T-cell (primary cell): ENCODE measurements around the gene HRH1. TPM values are rescaled to one million over a fixed set of nuclear protein-coding genes. Genes with fewer than 3 reads are reported as not detected.

Source experiments
- ATAC-seq, 4 experiments: fragments of 200-7000 bp in 3 of 4; fragments of 150-1000 bp in 1 of 4; cut with Tn5 transposase; replicated peaks in 1 of 4; 1 replicate in 3 of 4; 2 replicates in 1 of 4; pipeline ENCODE4 v1.10.0; 2021; ENCODE audit warnings: moderate library complexity in 3 of 4, mild to moderate bottlenecking in 2 of 4, moderate number of reproducible peaks in 1 of 4
- CTCF ChIA-PET, 2 donors: fragments of 300-600 bp; sonication (Branson Sonifier 250); formaldehyde crosslinking; loops; one replicate each; lab custom pipeline; 2022; ENCODE audit warnings: antibody characterized with exemption in 2 of 2; lab: Charles Lee
- POLR2A ChIA-PET, 2 donors: fragments of 300-600 bp; sonication (Branson Sonifier 250); formaldehyde crosslinking; loops; one replicate each; lab custom pipeline; 2022; ENCODE audit warnings: antibody characterized with exemption in 2 of 2; lab: Charles Lee
- DNase-seq, 35 experiments: peaks; one replicate each; pipeline versions ENCODE4 v3.0.0 to v3.0.0-alpha.2; 2013 to 2023
- H3K27ac ChIP-seq: one replicate; pipeline ENCODE4 v1.5.1; 2013; ENCODE audit warnings: low read length
- H3K27me3 ChIP-seq, 2 experiments: replicated peaks in 1 of 2; 1 replicate in 1 of 2; 2 replicates in 1 of 2; pipeline versions ENCODE4 v1.6.1 to v1.7.0; 2013; ENCODE audit warnings: low read length in 1 of 2, mixed read lengths in 1 of 2; ENCODE audit not compliant: control insufficient read depth in 2 of 2, insufficient read depth in 2 of 2; ENCODE audit errors: extremely low read depth in 1 of 2
- H3K36me3 ChIP-seq, 2 donors: 1 replicate in 1 of 2; 2 replicates in 1 of 2; pipeline versions ENCODE4 v1.6.1 to v1.7.0; 2013; ENCODE audit warnings: low read length in 1 of 2; ENCODE audit not compliant: control insufficient read depth in 2 of 2, insufficient read depth in 1 of 2; ENCODE audit errors: extremely low read depth in 1 of 2
- H3K4me1 ChIP-seq, 2 experiments: 1 replicate in 1 of 2; 2 replicates in 1 of 2; pipeline versions ENCODE4 v1.6.1 to v1.7.0; 2013; ENCODE audit warnings: low read length in 2 of 2, mixed read lengths in 1 of 2; ENCODE audit not compliant: insufficient read depth in 2 of 2, control insufficient read depth in 1 of 2; ENCODE audit errors: extremely low read depth in 1 of 2
- H3K4me3 ChIP-seq, 2 donors: 1 replicate in 1 of 2; 2 replicates in 1 of 2; pipeline versions ENCODE4 v1.5.1 to v1.7.0; 2013; ENCODE audit warnings: mild to moderate bottlenecking in 2 of 2, low read length in 1 of 2, moderate library complexity in 1 of 2; ENCODE audit not compliant: control insufficient read depth in 1 of 2; ENCODE audit errors: extremely low read depth in 1 of 2
- H3K9me3 ChIP-seq: 2 replicates; pipeline ENCODE4 v1.7.0; 2013
- H3K27ac Mint-ChIP-seq, 2 donors: one replicate each; pipeline ENCODE4 v1.8.0; 2020 to 2021; ENCODE audit warnings: mild to moderate bottlenecking in 2 of 2, mixed read lengths in 2 of 2
- H3K27me3 Mint-ChIP-seq, 2 donors: one replicate each; pipeline ENCODE4 v1.8.0; 2021 to 2022; ENCODE audit warnings: mixed read lengths in 2 of 2
- H3K36me3 Mint-ChIP-seq: one replicate; pipeline ENCODE4 v1.8.0; 2021; ENCODE audit warnings: mixed read lengths
- H3K4me1 Mint-ChIP-seq, 3 donors: one replicate each; pipeline ENCODE4 v1.8.0; 2020 to 2022; ENCODE audit warnings: mixed read lengths in 3 of 3, mild to moderate bottlenecking in 1 of 3
- H3K4me3 Mint-ChIP-seq, 3 donors: one replicate each; pipeline ENCODE4 v1.8.0; 2020 to 2022; ENCODE audit warnings: mild to moderate bottlenecking in 3 of 3, mixed read lengths in 3 of 3, moderate library complexity in 3 of 3
- H3K9me3 Mint-ChIP-seq, 3 donors: one replicate each; pipeline ENCODE4 v1.8.0; 2020 to 2022; ENCODE audit warnings: mixed read lengths in 3 of 3
- WGBS: methylation state at CpG from one replicate; pipeline ENCODE4 v1.1.5; 2013; ENCODE audit warnings: missing lambda C conversion rate; ENCODE audit not compliant: insufficient coverage; 5-methylcytosine and 5-hydroxymethylcytosine counted together
- total RNA-seq, 35 experiments: library from RNA in 6 of 35; stranded (reverse) in 6 of 35; fragments of 120-200 nt in 1 of 35; gene quantifications; one replicate each; pipeline versions ENCODE4 v1.2.1 to v1.2.4 and lab custom pipeline; 2013 to 2026

HRH1 gene
- total RNA-seq, 5 donors from 2014 or later (not counting 1 experiment from before 2014, with no cell fraction given), result 0.19 to 2.0 (median 0.46) TPM; not detected in 2

DNA sequence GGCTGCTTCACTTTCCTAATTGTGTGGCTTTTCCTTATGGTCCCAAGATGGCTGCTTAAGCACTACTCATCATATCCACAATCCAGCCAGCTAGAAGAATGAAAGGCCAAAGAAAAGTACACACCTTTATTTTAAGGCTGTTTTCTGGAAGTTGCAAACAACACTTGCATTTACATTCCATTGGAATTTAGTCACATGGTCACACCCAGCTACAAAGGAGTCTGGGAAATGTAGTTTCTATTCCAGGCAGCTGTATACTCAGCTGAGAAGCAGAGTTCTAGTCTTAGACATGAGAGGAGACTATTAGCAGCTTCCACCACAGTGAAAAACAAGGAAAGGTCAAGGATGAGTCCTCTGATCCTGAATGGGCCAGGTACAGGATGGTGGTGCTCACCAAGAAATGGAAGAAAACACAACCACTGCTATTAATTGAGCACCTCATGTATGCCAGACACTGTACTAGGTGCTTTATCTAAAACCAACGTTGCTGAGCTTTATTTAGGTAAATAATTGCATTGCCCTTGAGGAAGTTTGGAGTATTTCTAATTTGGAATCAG is 89.9 kb downstream of the HRH1 start:
- H3K4me3 ChIP-seq, result no peak overlapping the region
- CTCF ChIA-PET, result interaction anchor here (0.6 to 1.2 kb wide), 3 partner anchors 14 to 91 kb away, joined by 3 to 5 read pairs (median 3); no protein-coding TSS in a partner anchor

DNA sequence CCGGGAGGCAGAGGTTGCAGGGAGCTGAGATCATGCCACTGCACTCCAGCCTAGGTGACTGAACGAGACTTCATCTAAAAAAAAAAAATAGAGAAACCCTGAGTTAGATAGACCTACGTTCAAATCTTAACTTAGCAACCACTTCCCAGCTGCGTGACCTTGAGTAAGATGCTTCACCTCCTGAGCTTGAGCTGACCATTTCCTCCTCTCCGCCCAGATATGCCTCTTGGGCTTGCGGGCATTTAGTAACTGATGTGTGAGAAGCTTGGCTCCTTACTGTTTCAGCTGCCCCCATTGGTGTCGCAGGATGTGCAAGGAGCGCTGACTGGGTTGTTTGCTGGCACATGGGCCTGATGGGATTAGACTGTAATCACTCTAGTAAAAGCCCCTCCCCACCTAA is 91.0 kb downstream of the HRH1 start:
- Histone ChIP-seq H3K27me3 (peaks cover 0 to 4% of the 10 kb centered on the region in 2 experiments), H3K4me3 (no peak overlapping the region), H3K36me3 (no peaks in the 10 kb centered on the region), H3K27ac (no peak overlapping the region), H3K9me3 (no peaks in the 10 kb centered on the region), H3K4me1 (no peaks in the 10 kb centered on the region)
- ATAC-seq (peak in 1 of 4 experiments; percentile 62), DNase-seq (no peak)
- H3K9me3 Mint-ChIP-seq, result no peaks in the 10 kb centered on the region
- H3K4me1 Mint-ChIP-seq, result peaks cover 0 to under 1% (median 0%) of the 10 kb centered on the region in 3 donors
- H3K4me3 Mint-ChIP-seq, result no peak overlapping the region
- peaks cover 7% of the 10 kb centered on the region in 2 donors for H3K27me3 Mint-ChIP-seq
- ChIA-PET CTCF (interaction anchor here (0.5 to 1.2 kb wide), 2 partner anchors 90 to 91 kb away, joined by 3 to 8 read pairs; no protein-coding TSS in a partner anchor), POLR2A (no interaction called here)
- H3K36me3 Mint-ChIP-seq, result no peaks in the 10 kb centered on the region
- WGBS, result 50% methylated on average over 1 of the region's 8 CpGs
- no peak overlapping the region for H3K27ac Mint-ChIP-seq

More for the DNA sequence above, 89.9 kb downstream of the HRH1 start:
- POLR2A ChIA-PET, result no interaction called here
- Mint-ChIP-seq H3K4me3 (no peak overlapping the region), H3K36me3 (no peaks in the 10 kb centered on the region), H3K4me1 (no peaks in the 10 kb centered on the region), H3K9me3 (peaks cover 0 to under 1% (median 0%) of the 10 kb centered on the region in 3 donors), H3K27ac (no peak overlapping the region), H3K27me3 (peaks cover 7% of the 10 kb centered on the region in 2 donors)
- DNase-seq (no peak), ATAC-seq (no peak)
- H3K27ac ChIP-seq, result no peak overlapping the region
- peaks cover 0 to 4% of the 10 kb centered on the region in 2 experiments for H3K27me3 ChIP-seq
- H3K9me3 ChIP-seq, result no peaks in the 10 kb centered on the region
- H3K4me1 ChIP-seq, result no peaks in the 10 kb centered on the region
- H3K36me3 ChIP-seq, result no peaks in the 10 kb centered on the region
- 67% methylated on average over 1 of the region's 1 CpG for WGBS

DNA sequence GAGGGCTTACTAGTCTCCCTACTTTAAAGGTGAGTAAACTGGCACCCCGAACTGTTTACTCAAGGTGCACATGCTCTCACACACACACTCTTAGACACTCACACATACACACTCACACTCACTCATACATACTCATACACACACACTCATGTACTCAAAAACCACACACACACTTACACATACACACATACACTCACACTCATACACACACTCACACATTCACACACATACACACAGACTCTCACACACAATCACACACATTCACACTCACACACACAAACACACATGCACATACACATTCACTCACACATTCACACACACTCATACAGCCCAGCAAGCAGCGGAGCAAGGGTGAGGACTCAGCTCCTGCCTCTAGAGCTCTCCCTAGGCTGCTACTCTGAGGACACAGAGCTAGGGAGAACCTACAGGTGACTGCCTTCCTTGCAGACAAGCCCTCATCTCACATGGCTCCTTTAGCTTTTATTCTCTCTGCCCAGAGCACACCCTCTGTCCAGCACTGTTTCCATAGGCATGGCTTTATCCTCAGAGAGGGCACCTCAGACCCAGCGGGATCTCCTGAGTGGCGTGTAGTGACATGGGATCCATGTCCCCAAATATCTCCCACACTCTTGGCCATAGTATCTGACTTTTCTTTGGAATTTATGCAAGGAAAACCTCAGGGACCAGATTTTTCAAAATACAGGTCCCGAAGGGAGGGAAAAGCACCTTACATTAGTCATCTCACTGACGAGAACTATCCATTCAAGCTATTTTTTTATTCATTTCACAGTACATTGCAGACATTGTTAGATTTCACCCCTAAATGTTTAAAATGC is 91.8 kb downstream of the HRH1 start:
- ChIA-PET POLR2A (no interaction called here), CTCF (interaction anchor here in 1 of 2 donors (0.5 to 0.6 kb wide), 2 partner anchors 14 to 400 kb away, joined by 3 to 4 read pairs; no protein-coding TSS in a partner anchor)
- Histone ChIP-seq H3K4me1 (peaks cover 0 to 6% of the 10 kb centered on the region in 2 experiments), H3K4me3 (no peak overlapping the region), H3K36me3 (no peaks in the 10 kb centered on the region), H3K9me3 (no peaks in the 10 kb centered on the region), H3K27ac (no peak overlapping the region), H3K27me3 (peaks cover 0 to 4% of the 10 kb centered on the region in 2 experiments)
- H3K27me3 Mint-ChIP-seq, result peaks cover 3% of the 10 kb centered on the region in 2 donors
- H3K4me1 Mint-ChIP-seq, result peaks cover 4 to 7% (median 4%) of the 10 kb centered on the region in 3 donors
- H3K9me3 Mint-ChIP-seq, result no peaks in the 10 kb centered on the region
- H3K27ac Mint-ChIP-seq, result no peak overlapping the region
- DNase-seq (no peak), ATAC-seq (no peak)
- no peaks in the 10 kb centered on the region for H3K36me3 Mint-ChIP-seq
- 88% methylated on average over 5 of the region's 6 CpGs for WGBS
- H3K4me3 Mint-ChIP-seq, result no peak overlapping the region

DNA sequence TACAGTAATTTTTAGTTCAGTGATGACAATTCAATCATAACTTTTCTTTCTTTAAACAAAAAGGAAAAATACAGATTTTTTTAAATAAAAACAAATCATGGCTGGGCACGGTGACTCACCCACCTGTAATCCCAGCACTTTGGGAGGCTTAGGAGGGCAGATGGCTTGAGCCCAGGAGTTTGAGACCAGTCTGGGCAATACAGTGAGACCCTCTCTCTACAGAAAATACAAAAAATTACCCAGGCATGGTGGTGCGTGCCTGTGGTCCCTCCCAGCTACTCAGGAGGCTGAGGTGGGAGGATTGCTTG is 92.3 kb downstream of the HRH1 start:
- Histone ChIP-seq H3K4me3 (no peak overlapping the region), H3K27me3 (peaks cover 0 to 4% of the 10 kb centered on the region in 2 experiments), H3K9me3 (no peaks in the 10 kb centered on the region), H3K4me1 (peaks cover 0 to 7% of the 10 kb centered on the region in 2 experiments), H3K36me3 (no peaks in the 10 kb centered on the region), H3K27ac (no peak overlapping the region)
- no peak overlapping the region for H3K27ac Mint-ChIP-seq
- no peak overlapping the region for H3K4me3 Mint-ChIP-seq
- H3K4me1 Mint-ChIP-seq, result peaks cover 9 to 12% (median 10%) of the 10 kb centered on the region in 3 donors
- ATAC-seq, result no peak
- POLR2A ChIA-PET, result no interaction called here
- no CpG with 5 or more reads among the region's 2 CpGs for WGBS
- no peak for DNase-seq
- peaks cover 3% of the 10 kb centered on the region in 2 donors for H3K27me3 Mint-ChIP-seq
- no peaks in the 10 kb centered on the region for H3K36me3 Mint-ChIP-seq
- no peaks in the 10 kb centered on the region for H3K9me3 Mint-ChIP-seq
- CTCF ChIA-PET, result no interaction called here

DNA sequence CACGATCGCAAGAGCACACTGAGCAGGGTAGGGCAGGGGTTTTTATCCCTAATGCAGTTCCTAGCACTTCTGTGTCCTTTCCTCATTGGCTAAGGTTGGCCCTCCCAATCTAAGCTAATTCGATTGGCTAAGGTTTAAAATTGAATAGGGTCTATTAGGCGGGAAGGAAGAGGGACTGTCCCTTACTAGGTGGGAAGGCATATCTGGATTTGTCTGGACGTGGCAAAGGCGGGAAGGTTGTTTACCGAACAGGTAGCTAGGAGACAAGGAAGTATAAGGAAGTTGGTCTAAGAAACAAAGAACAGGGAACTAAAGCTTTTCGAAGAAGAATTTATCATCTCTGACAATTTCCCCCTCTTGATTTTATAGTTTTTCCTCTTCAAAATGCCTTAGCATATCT is 93.1 kb downstream of the HRH1 start:
- DNase-seq, result no peak
- H3K27ac Mint-ChIP-seq, result no peak overlapping the region
- H3K4me1 ChIP-seq, result peaks cover 0 to 7% of the 10 kb centered on the region in 2 experiments
- no peaks in the 10 kb centered on the region for H3K9me3 Mint-ChIP-seq
- no peaks in the 10 kb centered on the region for H3K36me3 Mint-ChIP-seq
- H3K4me3 ChIP-seq, result no peak overlapping the region
- no peak overlapping the region for H3K27ac ChIP-seq
- H3K27me3 Mint-ChIP-seq, result peaks cover 3% of the 10 kb centered on the region in 2 donors
- H3K9me3 ChIP-seq, result no peaks in the 10 kb centered on the region
- no peak for ATAC-seq
- WGBS, result 71% methylated on average over 3 of the region's 8 CpGs
- no peaks in the 10 kb centered on the region for H3K36me3 ChIP-seq
- H3K4me3 Mint-ChIP-seq, result no peak overlapping the region
- POLR2A ChIA-PET, result no interaction called here
- CTCF ChIA-PET, result interaction anchor here in 1 of 2 donors (1.2 kb wide), 1 partner anchor 25 kb away, joined by 3 read pairs; the partner anchor contains the start of gene ATG7
- peaks cover 0 to 4% of the 10 kb centered on the region in 2 experiments for H3K27me3 ChIP-seq
- peaks cover 14 to 19% (median 16%) of the 10 kb centered on the region in 3 donors for H3K4me1 Mint-ChIP-seq

DNA sequence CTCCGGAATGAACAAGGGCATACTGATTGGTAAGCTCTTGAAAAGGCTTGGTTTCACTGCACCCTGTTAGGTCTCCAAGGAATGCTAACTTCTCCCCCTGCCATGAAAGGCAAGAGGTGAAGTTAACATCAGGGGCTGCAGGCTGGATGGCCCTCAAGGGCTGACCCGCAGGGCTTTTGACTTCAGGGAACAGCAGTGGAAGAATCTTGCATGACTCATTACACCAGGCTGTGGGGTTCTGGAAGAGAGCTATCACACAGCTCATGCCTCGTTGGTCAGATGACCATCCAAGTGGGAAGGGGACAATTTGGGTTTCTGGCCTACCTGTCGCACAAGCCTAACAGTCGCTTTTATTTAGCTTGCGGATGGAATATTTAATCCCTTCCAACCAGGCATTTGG is 94.3 kb downstream of the HRH1 start:
- POLR2A ChIA-PET, result interaction anchor here in 1 of 2 donors (0.6 kb wide), 1 partner anchor 31 kb away, joined by 5 read pairs; no protein-coding TSS in a partner anchor
- H3K9me3 Mint-ChIP-seq, result no peaks in the 10 kb centered on the region
- no peak overlapping the region for H3K27ac Mint-ChIP-seq

More for the DNA sequence above, 94.3 kb downstream of the HRH1 start:
- Mint-ChIP-seq H3K27me3 (peaks cover 2 to 4% of the 10 kb centered on the region in 2 donors), H3K36me3 (no peaks in the 10 kb centered on the region), H3K4me1 (peaks cover 14 to 19% (median 16%) of the 10 kb centered on the region in 3 donors), H3K4me3 (no peak overlapping the region)
- no peak for ATAC-seq
- peaks cover 0 to 4% of the 10 kb centered on the region in 2 experiments for H3K27me3 ChIP-seq
- no peak for DNase-seq
- CTCF ChIA-PET, result interaction anchor here (0.6 kb wide), 2 partner anchors 10 to 700 kb away, joined by 3 to 5 read pairs; no protein-coding TSS in a partner anchor
- no peaks in the 10 kb centered on the region for H3K9me3 ChIP-seq
- H3K4me1 ChIP-seq, result peaks cover 0 to 7% of the 10 kb centered on the region in 2 experiments
- H3K36me3 ChIP-seq, result no peaks in the 10 kb centered on the region
- WGBS, result 75% methylated on average over 1 of the region's 6 CpGs
- H3K4me3 ChIP-seq, result no peak overlapping the region
- H3K27ac ChIP-seq, result no peak overlapping the region
